Measurements from ENCODE around the gene NR1I2. TPM values are rescaled to one million over a fixed set of nuclear protein-coding genes. Genes with fewer than 3 reads are reported as not detected.

The NR1I2 gene
- total RNA-seq, 2 experiments from 2014 or later = 0.70 to 1.0 TPM

DNA sequence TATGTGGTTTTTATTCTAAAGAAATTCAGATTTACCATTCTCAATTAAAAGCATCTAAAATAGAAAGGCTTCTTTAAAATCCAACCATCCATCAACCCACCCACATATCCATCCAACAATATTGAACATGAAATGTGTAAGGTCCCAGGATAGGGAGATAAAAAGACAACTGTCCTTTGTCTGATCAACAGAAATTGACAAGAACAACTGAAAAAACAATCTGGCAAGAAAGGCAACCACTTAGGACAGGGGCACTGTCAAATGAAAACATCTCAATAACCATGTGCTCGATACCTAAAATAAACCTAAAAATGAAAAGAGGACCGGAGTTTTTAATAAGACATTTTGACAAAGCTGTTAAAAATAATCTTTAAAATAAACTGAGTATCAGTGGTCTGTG is 67.2 kb downstream of the NR1I2 start:
- intact Hi-C loops (cut with micrococcal nuclease) = no loop called here
- no peak for DNase-seq
- H3K36me3 Mint-ChIP-seq (ENCODE audit: low read depth) = peaks cover 45% of the 10 kb centered on the region
- no peaks in the 10 kb centered on the region for H3K27me3 Mint-ChIP-seq
- H3K27ac Mint-ChIP-seq = no peak overlapping the region
- peaks cover 4% of the 10 kb centered on the region for H3K9me3 Mint-ChIP-seq
- H3K4me1 Mint-ChIP-seq (ENCODE audit: low read depth) = peaks cover 3% of the 10 kb centered on the region
- POLR2A ChIA-PET = no interaction called here
- ATAC-seq = no peak
- no peak overlapping the region for H3K4me3 Mint-ChIP-seq
- TF ChIP-seq, protein P1, sequence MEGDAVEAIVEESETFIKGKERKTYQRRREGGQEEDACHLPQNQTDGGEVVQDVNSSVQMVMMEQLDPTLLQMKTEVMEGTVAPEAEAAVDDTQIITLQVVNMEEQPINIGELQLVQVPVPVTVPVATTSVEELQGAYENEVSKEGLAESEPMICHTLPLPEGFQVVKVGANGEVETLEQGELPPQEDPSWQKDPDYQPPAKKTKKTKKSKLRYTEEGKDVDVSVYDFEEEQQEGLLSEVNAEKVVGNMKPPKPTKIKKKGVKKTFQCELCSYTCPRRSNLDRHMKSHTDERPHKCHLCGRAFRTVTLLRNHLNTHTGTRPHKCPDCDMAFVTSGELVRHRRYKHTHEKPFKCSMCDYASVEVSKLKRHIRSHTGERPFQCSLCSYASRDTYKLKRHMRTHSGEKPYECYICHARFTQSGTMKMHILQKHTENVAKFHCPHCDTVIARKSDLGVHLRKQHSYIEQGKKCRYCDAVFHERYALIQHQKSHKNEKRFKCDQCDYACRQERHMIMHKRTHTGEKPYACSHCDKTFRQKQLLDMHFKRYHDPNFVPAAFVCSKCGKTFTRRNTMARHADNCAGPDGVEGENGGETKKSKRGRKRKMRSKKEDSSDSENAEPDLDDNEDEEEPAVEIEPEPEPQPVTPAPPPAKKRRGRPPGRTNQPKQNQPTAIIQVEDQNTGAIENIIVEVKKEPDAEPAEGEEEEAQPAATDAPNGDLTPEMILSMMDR (IDR thresholded peaks at IDR 0.05) = no peak
- CTCF ChIA-PET = no interaction called here

DNA sequence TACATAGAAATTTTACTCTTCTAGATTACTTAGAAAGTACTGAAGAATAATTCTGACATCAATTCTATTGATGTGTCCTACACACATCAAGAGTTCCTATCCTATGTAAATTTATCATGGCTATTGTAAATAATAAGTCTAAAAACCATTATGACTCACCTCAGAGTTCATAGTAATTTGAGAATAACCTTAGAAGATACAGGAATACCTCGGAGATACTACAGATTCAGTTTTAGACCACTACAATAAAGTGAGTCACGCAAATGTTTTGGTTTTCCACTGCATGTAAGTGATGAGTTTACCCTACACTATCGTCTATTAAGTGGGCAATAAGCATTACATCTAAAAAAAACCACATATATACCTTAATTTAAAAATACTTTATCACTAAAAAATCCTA is 74.8 kb downstream of the NR1I2 start:
- CTCF ChIA-PET = no interaction called here
- intact Hi-C loops (cut with micrococcal nuclease) = no loop called here
- Mint-ChIP-seq H3K4me3 (no peak overlapping the region), H3K27ac (no peak overlapping the region), H3K9me3 (peaks cover 8% of the 10 kb centered on the region), H3K36me3 (ENCODE audit: low read depth) (peaks cover 48% of the 10 kb centered on the region), H3K27me3 (no peaks in the 10 kb centered on the region), H3K4me1 (ENCODE audit: low read depth) (no peaks in the 10 kb centered on the region)
- POLR2A ChIA-PET = no interaction called here
- ATAC-seq (no peak), DNase-seq (no peak)
- TF ChIP-seq, protein P1 (IDR thresholded peaks at IDR 0.05) = no peak

DNA sequence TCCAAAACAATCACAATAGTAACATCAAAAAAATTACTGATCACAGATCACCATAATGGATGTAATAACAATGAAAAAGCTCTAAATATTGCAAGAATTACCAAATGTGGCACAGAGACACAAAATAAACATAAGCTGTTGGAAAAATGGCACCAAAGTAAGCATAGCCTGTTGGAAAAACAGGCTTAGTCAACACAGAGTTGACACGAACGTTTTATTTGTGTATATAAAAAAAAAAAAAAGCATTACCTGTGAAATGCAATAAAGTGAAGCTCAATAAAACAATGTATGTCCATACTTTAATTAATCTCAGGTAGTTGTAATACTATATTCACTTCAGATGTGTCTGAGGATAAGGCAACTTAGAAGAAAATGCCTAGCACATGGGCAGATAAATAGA is 77.1 kb downstream of the NR1I2 start:
- H3K4me3 Mint-ChIP-seq = no peak overlapping the region

GRCh38 chr3:119859728-119860127 is 77.8 kb downstream of the NR1I2 start:
- Mint-ChIP-seq H3K4me3 (no peak overlapping the region), H3K4me1 (ENCODE audit: low read depth) (peaks cover 3% of the 10 kb centered on the region), H3K27ac (no peak overlapping the region), H3K36me3 (ENCODE audit: low read depth) (peaks cover 63% of the 10 kb centered on the region), H3K9me3 (peaks cover 12% of the 10 kb centered on the region), H3K27me3 (no peaks in the 10 kb centered on the region)
- ATAC-seq = no peak
- ChIA-PET CTCF (interaction anchor here (0.6 to 1.5 kb wide), 3 partner anchors 21 to 56 kb away, joined by 3 to 5 read pairs (median 3); no protein-coding TSS in a partner anchor), POLR2A (no interaction called here)
- intact Hi-C loops (cut with micrococcal nuclease) = no loop called here
- DNase-seq = no peak
- TF ChIP-seq, protein P1 (IDR thresholded peaks at IDR 0.05) = no peak

More for the DNA sequence above, 77.1 kb downstream of the NR1I2 start:
- Mint-ChIP-seq H3K9me3 (peaks cover 12% of the 10 kb centered on the region), H3K36me3 (ENCODE audit: low read depth) (peaks cover 62% of the 10 kb centered on the region), H3K27me3 (no peaks in the 10 kb centered on the region), H3K4me1 (ENCODE audit: low read depth) (peaks cover 3% of the 10 kb centered on the region), H3K27ac (no peak overlapping the region)
- DNase-seq (no peak), ATAC-seq (no peak)
- TF ChIP-seq, protein P1 (IDR thresholded peaks at IDR 0.05) = no peak
- intact Hi-C loops (cut with micrococcal nuclease) = no loop called here
- CTCF ChIA-PET = interaction anchor here (1.1 to 1.6 kb wide), 3 partner anchors 11 to 27 kb away, joined by 3 to 4 read pairs (median 3); no protein-coding TSS in a partner anchor
- POLR2A ChIA-PET = no interaction called here

DNA sequence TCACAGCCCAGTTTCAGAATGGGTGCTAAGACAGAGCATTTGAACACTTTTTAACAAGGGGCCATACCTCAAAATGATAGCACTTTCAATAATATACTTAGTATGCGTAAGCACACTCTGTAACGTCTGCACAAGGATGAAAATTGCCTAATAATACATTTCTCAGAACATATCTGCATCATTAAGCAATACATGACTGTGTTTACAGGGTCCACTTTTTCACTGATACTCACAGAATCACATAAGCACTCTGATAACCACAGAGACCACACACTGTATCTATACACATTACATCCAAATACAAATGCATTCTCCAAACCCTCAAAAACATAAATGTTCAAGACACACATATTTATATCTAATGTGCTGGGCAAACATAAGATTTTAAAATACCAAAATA is 79.8 kb downstream of the NR1I2 start:
- POLR2A ChIA-PET = no interaction called here
- CTCF ChIA-PET = no interaction called here

More for the DNA sequence above, 79.8 kb downstream of the NR1I2 start:
- peaks cover 3% of the 10 kb centered on the region for H3K4me1 Mint-ChIP-seq (ENCODE audit: low read depth)
- no peak for DNase-seq
- TF ChIP-seq, protein P1 (IDR thresholded peaks at IDR 0.05) = no peak
- no peak overlapping the region for H3K27ac Mint-ChIP-seq
- ATAC-seq = no peak
- peaks cover 56% of the 10 kb centered on the region for H3K36me3 Mint-ChIP-seq (ENCODE audit: low read depth)
- H3K9me3 Mint-ChIP-seq = peaks cover 7% of the 10 kb centered on the region
- intact Hi-C loops (cut with micrococcal nuclease) = no loop called here
- H3K4me3 Mint-ChIP-seq = no peak overlapping the region
- no peaks in the 10 kb centered on the region for H3K27me3 Mint-ChIP-seq
